GM12875 (cell line): Measurements from ENCODE around the gene AKT3.

Source experiments
- H3K4me3 ChIP-seq: one replicate; pipeline ENCODE4 v1.5.1; 2011; ENCODE audit warnings: low read depth, low read length, control low read depth
- CTCF ChIP-seq: IDR thresholded peaks from 2 replicates; pipeline ENCODE4 v1.5.1; 2011; ENCODE audit warnings: low read depth, mild to moderate bottlenecking, control low read depth, inconsistent platforms, low read length, moderate library complexity, borderline replicate concordance; ENCODE audit not compliant: insufficient read depth

The AKT3 gene

GRCh38 chr1:243474136-243474881 lies 375.7 kb downstream of the AKT3 start:
- no peak for TF ChIP-seq CTCF
- no peak overlapping the region for H3K4me3 ChIP-seq

GRCh38 chr1:243473227-243474135 lies 376.6 kb downstream of the AKT3 start:
- no peak for TF ChIP-seq CTCF
- no peak overlapping the region for H3K4me3 ChIP-seq

DNA sequence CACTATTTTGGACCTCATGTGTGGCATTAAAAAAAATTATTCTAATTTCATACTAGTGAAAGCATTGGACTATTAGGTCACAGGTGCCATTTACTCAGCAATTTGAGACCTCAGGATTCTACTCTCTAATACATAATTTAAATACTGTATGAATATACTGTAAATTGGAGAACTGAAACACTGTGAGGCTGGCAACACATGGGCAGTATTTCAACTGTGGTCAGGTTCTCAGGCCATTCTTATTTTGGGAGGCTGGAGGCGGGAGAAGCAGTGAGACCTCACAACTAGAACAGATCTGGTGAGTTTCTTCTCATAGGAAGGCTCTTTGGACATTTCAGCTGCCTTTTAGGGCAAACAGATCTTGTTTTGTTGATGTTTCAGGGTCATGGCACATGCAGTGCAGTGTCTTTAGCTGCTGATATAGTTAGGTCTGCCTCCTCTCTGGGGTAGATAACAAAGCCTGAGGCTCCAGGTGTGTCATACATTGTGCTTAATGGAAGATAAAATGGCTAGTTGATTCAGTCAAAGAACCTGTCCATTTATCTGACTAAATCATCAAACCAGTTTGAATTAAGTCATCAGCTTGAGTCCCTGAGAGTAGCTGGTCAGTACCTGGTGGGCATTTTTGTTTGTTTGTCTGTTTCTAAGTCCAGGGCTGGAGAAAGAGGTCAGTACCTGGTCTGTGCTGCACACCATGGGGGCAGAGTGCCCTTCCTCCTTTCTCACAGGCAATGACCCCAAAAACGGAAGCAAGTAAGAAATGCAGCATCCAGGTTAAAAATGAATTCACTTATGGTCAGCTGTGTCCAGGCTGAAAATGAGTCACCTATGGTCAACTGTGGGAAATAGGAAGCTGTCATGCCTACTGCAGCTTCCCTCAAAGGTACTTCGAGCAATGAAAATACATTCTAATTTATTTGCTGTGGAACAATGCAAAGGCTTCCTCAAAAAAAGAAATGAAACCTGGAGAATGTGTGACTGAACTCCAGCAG lies 378.0 kb downstream of the AKT3 start:
- no peak for TF ChIP-seq CTCF
- no peak overlapping the region for H3K4me3 ChIP-seq

- no peak for TF ChIP-seq CTCF
- no peak overlapping the region for H3K4me3 ChIP-seq
These were observed 378.9 kb downstream of the AKT3 start for GRCh38 chr1:243471026-243471685.

GRCh38 chr1:243470502-243470901 lies 379.5 kb downstream of the AKT3 start:
- no peak for TF ChIP-seq CTCF
- H3K4me3 ChIP-seq, result no peak overlapping the region

DNA sequence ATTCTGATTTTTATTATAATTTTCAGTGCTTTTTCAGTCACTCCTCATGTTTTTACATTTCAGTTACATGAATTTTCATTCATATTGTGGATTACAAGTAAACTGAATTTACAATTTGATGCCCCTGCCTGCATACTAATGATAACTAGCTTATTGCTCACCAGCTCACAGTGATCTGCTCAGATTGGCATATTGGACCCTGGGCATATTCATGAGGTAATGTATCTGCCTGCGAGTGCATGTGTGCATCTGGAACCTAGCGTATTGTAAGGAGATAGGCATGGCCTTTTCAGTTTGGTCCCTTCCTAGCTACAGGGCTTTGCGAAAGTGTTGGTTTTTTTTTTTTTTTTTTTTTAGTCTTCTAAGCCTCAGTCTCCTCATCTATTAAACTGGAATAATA lies 380.5 kb downstream of the AKT3 start:
- no peak for TF ChIP-seq CTCF

More for the DNA sequence above, 380.5 kb downstream of the AKT3 start:
- H3K4me3 ChIP-seq, result no peak overlapping the region
